Central memory CD4-positive, alpha-beta T cell (primary cell): Measurements from ENCODE around the gene MTHFD2L.

Experiments used
- DNase-seq: peaks from one replicate; pipeline ENCODE4 v3.0.0; 2022

The MTHFD2L gene

GRCh38 chr4:74133786-74134499 is 24.0 kb upstream of the MTHFD2L start:
- DNase-seq: no peak

- DNase-seq: no peak
Measured at GRCh38 chr4:74134500-74134852, 23.4 kb upstream of the MTHFD2L start.

- no peak for DNase-seq
Measured at GRCh38 chr4:74146581-74147129, 11.3 kb upstream of the MTHFD2L start.

- no peak for DNase-seq
Measured at GRCh38 chr4:74148205-74148604, 9.7 kb upstream of the MTHFD2L start.

GRCh38 chr4:74152836-74153235 is 5.1 kb upstream of the MTHFD2L start:
- no peak for DNase-seq

GRCh38 chr4:74156521-74156920 is 1.4 kb upstream of the MTHFD2L start:
- no peak for DNase-seq

- no peak for DNase-seq
Measured at GRCh38 chr4:74157154-74157553, 764 bp upstream of the MTHFD2L start.

- no peak for DNase-seq
Measured at GRCh38 chr4:74158466-74159142, 686 bp downstream of the MTHFD2L start.

- no peak for DNase-seq
Measured at GRCh38 chr4:74159143-74159709, 1.3 kb downstream of the MTHFD2L start.

GRCh38 chr4:74161666-74162450 is 3.9 kb downstream of the MTHFD2L start:
- no peak for DNase-seq

GRCh38 chr4:74166135-74166534 is 8.2 kb downstream of the MTHFD2L start:
- DNase-seq: no peak

GRCh38 chr4:74166818-74167217 is 8.9 kb downstream of the MTHFD2L start:
- DNase-seq: no peak

GRCh38 chr4:74167585-74167984 is 9.7 kb downstream of the MTHFD2L start:
- no peak for DNase-seq

GRCh38 chr4:74168841-74169240 is 10.9 kb downstream of the MTHFD2L start:
- DNase-seq: no peak

GRCh38 chr4:74173321-74173720 is 15.4 kb downstream of the MTHFD2L start:
- DNase-seq: no peak

- no peak for DNase-seq
Measured at GRCh38 chr4:74174421-74174820, 16.5 kb downstream of the MTHFD2L start.

GRCh38 chr4:74174941-74175340 is 17.0 kb downstream of the MTHFD2L start:
- DNase-seq: no peak

- DNase-seq: no peak
Measured at GRCh38 chr4:74175379-74175778, 17.5 kb downstream of the MTHFD2L start.

GRCh38 chr4:74178798-74179197 is 20.9 kb downstream of the MTHFD2L start:
- no peak for DNase-seq

GRCh38 chr4:74181219-74181618 is 23.3 kb downstream of the MTHFD2L start:
- no peak for DNase-seq

GRCh38 chr4:74188912-74189311 is 31.0 kb downstream of the MTHFD2L start:
- no peak for DNase-seq

GRCh38 chr4:74189331-74190043 is 31.6 kb downstream of the MTHFD2L start:
- DNase-seq: peak; percentile 12

GRCh38 chr4:74190332-74190731 is 32.4 kb downstream of the MTHFD2L start:
- DNase-seq: no peak
